ENCODE data around the gene RNF144B.

RNF144B gene

GRCh38 chr6:18347021-18347577 is 40.1 kb upstream of the RNF144B start:
- Mint-ChIP-seq H3K36me3 (ENCODE audit: low read depth) (no peaks in the 10 kb centered on the region), H3K4me3 (no peak overlapping the region), H3K27ac (no peak overlapping the region), H3K9me3 (no peaks in the 10 kb centered on the region), H3K4me1 (no peaks in the 10 kb centered on the region), H3K27me3 (ENCODE audit: low read depth, poor library complexity) (peaks cover 11% of the 10 kb centered on the region)
- DNase-seq = no peak
- no peak for TF ChIP-seq CTCF (IDR thresholded peaks at IDR 0.05)

- TF ChIP-seq CTCF (IDR thresholded peaks at IDR 0.05) = no peak
- Mint-ChIP-seq H3K27ac (no peak overlapping the region), H3K4me3 (no peak overlapping the region), H3K27me3 (ENCODE audit: low read depth, poor library complexity) (peaks cover 11% of the 10 kb centered on the region), H3K36me3 (ENCODE audit: low read depth) (no peaks in the 10 kb centered on the region), H3K4me1 (no peaks in the 10 kb centered on the region), H3K9me3 (no peaks in the 10 kb centered on the region)
- DNase-seq = no peak
Observed at GRCh38 chr6:18347866-18348265, 39.3 kb upstream of the RNF144B start.

- Mint-ChIP-seq H3K36me3 (ENCODE audit: low read depth) (no peaks in the 10 kb centered on the region), H3K27me3 (ENCODE audit: low read depth, poor library complexity) (peaks cover 11% of the 10 kb centered on the region), H3K27ac (no peak overlapping the region), H3K4me1 (no peaks in the 10 kb centered on the region), H3K9me3 (no peaks in the 10 kb centered on the region), H3K4me3 (no peak overlapping the region)
- no peak for DNase-seq
- TF ChIP-seq CTCF (IDR thresholded peaks at IDR 0.05) = no peak
Observed at GRCh38 chr6:18349386-18349785, 37.8 kb upstream of the RNF144B start.

GRCh38 chr6:18350271-18350670 is 36.9 kb upstream of the RNF144B start:
- no peak for DNase-seq
- no peaks in the 10 kb centered on the region for H3K4me1 Mint-ChIP-seq
- H3K4me3 Mint-ChIP-seq = no peak overlapping the region
- no peaks in the 10 kb centered on the region for H3K36me3 Mint-ChIP-seq (ENCODE audit: low read depth)
- H3K27me3 Mint-ChIP-seq (ENCODE audit: low read depth, poor library complexity) = peaks cover 11% of the 10 kb centered on the region
- no peak overlapping the region for H3K27ac Mint-ChIP-seq
- H3K9me3 Mint-ChIP-seq = no peaks in the 10 kb centered on the region
- TF ChIP-seq CTCF (IDR thresholded peaks at IDR 0.05) = no peak

- no peak for DNase-seq
Observed at GRCh38 chr6:18350712-18351111, 36.4 kb upstream of the RNF144B start.

More at GRCh38 chr6:18350712-18351111, 36.4 kb upstream of the RNF144B start:
- H3K9me3 Mint-ChIP-seq = no peaks in the 10 kb centered on the region
- H3K4me1 Mint-ChIP-seq = no peaks in the 10 kb centered on the region
- no peak for TF ChIP-seq CTCF (IDR thresholded peaks at IDR 0.05)
- peaks cover 11% of the 10 kb centered on the region for H3K27me3 Mint-ChIP-seq (ENCODE audit: low read depth, poor library complexity)
- H3K27ac Mint-ChIP-seq = no peak overlapping the region
- no peak overlapping the region for H3K4me3 Mint-ChIP-seq
- no peaks in the 10 kb centered on the region for H3K36me3 Mint-ChIP-seq (ENCODE audit: low read depth)
